DOHH2 (cell line): ENCODE results near the gene KIF1B.

ENCODE experiments used
- H3F3A ChIP-seq: fragments of 200-600 bp; sonication (generic), shearing (Covaris generic); 2 replicates; pipeline ENCODE4 v1.6.0; 2016; ENCODE audit warnings: antibody characterized with exemption, mild to moderate bottlenecking; ENCODE audit not compliant: control insufficient read depth, insufficient read depth
- H3K27ac ChIP-seq: fragments of 200-600 bp; sonication (generic); 2 replicates; pipeline ENCODE4 v1.5.1; 2014; ENCODE audit warnings: low read depth, mild to moderate bottlenecking, low read length, moderate library complexity
- H3K27me3 ChIP-seq: fragments of 200-600 bp; sonication (generic); 2 replicates; pipeline ENCODE4 v1.6.1; 2014; ENCODE audit warnings: mild to moderate bottlenecking, low read length, mixed read lengths; ENCODE audit not compliant: control insufficient read depth
- H3K36me3 ChIP-seq: fragments of 200-600 bp; sonication (generic); 2 replicates; pipeline ENCODE4 v1.6.1; 2014; ENCODE audit warnings: mild to moderate bottlenecking, low read length, moderate library complexity, mixed read lengths; ENCODE audit not compliant: control insufficient read depth
- H3K4me1 ChIP-seq: fragments of 200-600 bp; sonication (generic); 2 replicates; pipeline ENCODE4 v1.6.1; 2014; ENCODE audit warnings: mild to moderate bottlenecking, low read length, mixed read lengths; ENCODE audit not compliant: control insufficient read depth
- H3K4me2 ChIP-seq: fragments of 200-600 bp; sonication (generic); 2 replicates; pipeline ENCODE4 v1.6.0; 2014; ENCODE audit warnings: mild to moderate bottlenecking, low read length, moderate library complexity
- H3K4me3 ChIP-seq: fragments of 200-600 bp; sonication (generic); 2 replicates; pipeline ENCODE4 v1.5.1; 2014; ENCODE audit warnings: mild to moderate bottlenecking, low read length, mixed read lengths
- H3K79me2 ChIP-seq: fragments of 200-600 bp; sonication (generic); 2 replicates; pipeline ENCODE4 v1.6.1; 2014; ENCODE audit warnings: mild to moderate bottlenecking, low read length, mixed read lengths; ENCODE audit not compliant: control insufficient read depth
- H3K9me2 ChIP-seq: fragments of 200-600 bp; sonication (generic); replicated peaks from 2 replicates; pipeline ENCODE4 v1.6.1; 2014; ENCODE audit warnings: mild to moderate bottlenecking, low read length, mixed read lengths; ENCODE audit not compliant: control insufficient read depth
- H3K9me3 ChIP-seq: fragments of 200-600 bp; sonication (generic); 2 replicates; pipeline ENCODE4 v1.6.1; 2014; ENCODE audit warnings: antibody characterized with exemption, low read length, mixed read lengths; ENCODE audit not compliant: control insufficient read depth, insufficient read depth
- H4K20me1 ChIP-seq: fragments of 200-600 bp; sonication (generic); 2 replicates; pipeline ENCODE4 v1.6.0; 2014; ENCODE audit warnings: low read depth, mild to moderate bottlenecking, antibody characterized with exemption, low read length, moderate library complexity; ENCODE audit not compliant: control insufficient read depth, insufficient read depth
- EZH2phosphoT487 ChIP-seq: fragments of 200-600 bp; sonication (generic); IDR thresholded peaks from 2 replicates; pipeline ENCODE4 v1.6.1; 2017; ENCODE audit warnings: borderline replicate concordance, mild to moderate bottlenecking, antibody characterized with exemption, low read length, moderate library complexity, mixed read lengths
- TF ChIP-seq, protein P1 (sequence below): fragments of 200-600 bp; sonication (generic); IDR thresholded peaks from one replicate; pipeline ENCODE4 v1.5.1; 2014; ENCODE audit warnings: antibody characterized with exemption, mild to moderate bottlenecking, low read depth, low read length; ENCODE audit not compliant: poor library complexity, severe bottlenecking

KIF1B gene

DNA sequence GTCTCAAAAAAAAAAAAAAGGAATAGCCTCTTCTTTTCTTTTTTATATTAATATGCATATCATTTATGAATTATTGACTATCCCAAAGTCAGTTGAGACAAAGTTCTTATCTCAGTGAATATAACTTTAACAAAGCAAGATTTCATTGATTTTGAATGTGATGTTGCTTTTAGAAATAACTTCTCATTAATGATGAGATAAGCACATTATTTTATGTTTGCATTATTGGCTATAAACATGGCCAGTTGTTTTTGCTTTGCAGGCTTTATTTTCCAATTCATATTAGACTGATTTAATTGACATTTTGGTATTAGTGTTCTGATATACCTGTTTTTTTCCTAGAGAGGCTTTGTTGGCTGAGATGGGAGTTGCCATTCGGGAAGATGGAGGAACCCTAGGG lies 81.3 kb downstream of the KIF1B start:
- Histone ChIP-seq H3F3A (no peaks in the 10 kb centered on the region), H3K9me2 (no peaks in the 10 kb centered on the region), H3K79me2 (no peaks in the 10 kb centered on the region), H3K27ac (no peak overlapping the region), H3K4me3 (no peak overlapping the region), H4K20me1 (no peaks in the 10 kb centered on the region), H3K36me3 (no peaks in the 10 kb centered on the region), H3K27me3 (no peaks in the 10 kb centered on the region), H3K4me2 (no peak overlapping the region), H3K9me3 (no peaks in the 10 kb centered on the region), H3K4me1 (no peaks in the 10 kb centered on the region)
- TF ChIP-seq, protein P1, sequence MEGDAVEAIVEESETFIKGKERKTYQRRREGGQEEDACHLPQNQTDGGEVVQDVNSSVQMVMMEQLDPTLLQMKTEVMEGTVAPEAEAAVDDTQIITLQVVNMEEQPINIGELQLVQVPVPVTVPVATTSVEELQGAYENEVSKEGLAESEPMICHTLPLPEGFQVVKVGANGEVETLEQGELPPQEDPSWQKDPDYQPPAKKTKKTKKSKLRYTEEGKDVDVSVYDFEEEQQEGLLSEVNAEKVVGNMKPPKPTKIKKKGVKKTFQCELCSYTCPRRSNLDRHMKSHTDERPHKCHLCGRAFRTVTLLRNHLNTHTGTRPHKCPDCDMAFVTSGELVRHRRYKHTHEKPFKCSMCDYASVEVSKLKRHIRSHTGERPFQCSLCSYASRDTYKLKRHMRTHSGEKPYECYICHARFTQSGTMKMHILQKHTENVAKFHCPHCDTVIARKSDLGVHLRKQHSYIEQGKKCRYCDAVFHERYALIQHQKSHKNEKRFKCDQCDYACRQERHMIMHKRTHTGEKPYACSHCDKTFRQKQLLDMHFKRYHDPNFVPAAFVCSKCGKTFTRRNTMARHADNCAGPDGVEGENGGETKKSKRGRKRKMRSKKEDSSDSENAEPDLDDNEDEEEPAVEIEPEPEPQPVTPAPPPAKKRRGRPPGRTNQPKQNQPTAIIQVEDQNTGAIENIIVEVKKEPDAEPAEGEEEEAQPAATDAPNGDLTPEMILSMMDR, result no peak
- no peak for TF ChIP-seq EZH2phosphoT487

GRCh38 chr1:10292188-10292587 lies 81.8 kb downstream of the KIF1B start:
- H4K20me1 ChIP-seq, result no peaks in the 10 kb centered on the region
- H3K9me2 ChIP-seq, result no peaks in the 10 kb centered on the region
- no peaks in the 10 kb centered on the region for H3K27me3 ChIP-seq
- H3F3A ChIP-seq, result no peaks in the 10 kb centered on the region
- TF ChIP-seq, protein P1, result no peak
- no peak for TF ChIP-seq EZH2phosphoT487
- H3K4me3 ChIP-seq, result no peak overlapping the region
- H3K9me3 ChIP-seq, result no peaks in the 10 kb centered on the region
- no peaks in the 10 kb centered on the region for H3K4me1 ChIP-seq
- no peaks in the 10 kb centered on the region for H3K79me2 ChIP-seq
- no peak overlapping the region for H3K4me2 ChIP-seq
- H3K36me3 ChIP-seq, result no peaks in the 10 kb centered on the region
- no peak overlapping the region for H3K27ac ChIP-seq

- Histone ChIP-seq H3K36me3 (no peaks in the 10 kb centered on the region), H4K20me1 (no peaks in the 10 kb centered on the region), H3K4me2 (no peak overlapping the region), H3K9me2 (no peaks in the 10 kb centered on the region), H3K4me1 (no peaks in the 10 kb centered on the region), H3K9me3 (no peaks in the 10 kb centered on the region), H3K4me3 (no peak overlapping the region), H3F3A (no peaks in the 10 kb centered on the region), H3K79me2 (no peaks in the 10 kb centered on the region), H3K27me3 (no peaks in the 10 kb centered on the region), H3K27ac (no peak overlapping the region)
- no peak for TF ChIP-seq EZH2phosphoT487
- TF ChIP-seq, protein P1, result no peak
Observed at GRCh38 chr1:10295481-10296085, 85.2 kb downstream of the KIF1B start.
